Endometrium (tissue), 2 donors: ENCODE data around the gene TCF3.

Source experiments
- FAIRE-seq: peaks from 2 replicates; lab custom pipeline; 2012; peaks lifted over from hg19 to GRCh38; lab: Jason Lieb, UNC
- donor health status: control.
- donor health status: control.

The TCF3 gene

DNA sequence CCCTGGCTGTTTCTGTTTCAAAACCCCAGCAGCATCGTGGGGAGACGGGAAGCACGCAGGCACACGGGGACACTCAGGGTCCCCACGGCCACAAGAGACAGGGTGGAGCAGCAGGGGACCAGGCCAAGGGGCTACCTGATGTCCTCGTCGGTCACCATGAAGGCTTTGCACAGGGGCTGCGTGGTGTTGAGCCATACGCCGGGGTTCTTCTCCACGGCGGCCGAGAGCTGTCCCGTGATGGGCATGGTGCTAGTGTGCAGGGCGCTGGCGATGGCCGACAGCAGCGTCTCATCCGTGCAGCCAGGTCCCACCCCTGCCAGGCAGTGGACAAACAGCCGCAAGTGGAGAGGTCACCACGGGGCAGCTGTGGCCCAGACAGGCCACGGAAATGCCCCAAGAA is 71.5 kb downstream of the TCF3 start:
- FAIRE-seq: no peak

DNA sequence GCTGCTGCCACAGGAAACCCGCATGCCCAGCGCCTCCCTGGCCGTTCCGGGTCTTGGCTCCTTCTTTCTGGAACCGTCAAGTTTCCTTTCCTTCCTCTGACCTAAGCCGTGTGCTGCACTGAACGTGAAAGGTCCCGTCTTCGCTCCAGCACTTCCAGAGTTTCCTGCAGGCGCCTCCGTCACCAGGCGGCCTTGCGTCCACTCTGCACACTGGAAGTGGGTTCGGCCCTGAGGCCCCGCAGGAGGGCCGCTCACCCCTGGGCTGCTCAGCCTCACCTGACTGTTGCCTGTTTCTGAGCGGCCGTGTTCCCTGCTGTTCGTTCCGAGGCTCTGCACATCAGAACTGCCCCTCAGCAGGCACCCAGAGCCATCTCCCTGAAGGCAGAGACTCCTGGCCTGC is 72.0 kb downstream of the TCF3 start:
- no peak for FAIRE-seq

DNA sequence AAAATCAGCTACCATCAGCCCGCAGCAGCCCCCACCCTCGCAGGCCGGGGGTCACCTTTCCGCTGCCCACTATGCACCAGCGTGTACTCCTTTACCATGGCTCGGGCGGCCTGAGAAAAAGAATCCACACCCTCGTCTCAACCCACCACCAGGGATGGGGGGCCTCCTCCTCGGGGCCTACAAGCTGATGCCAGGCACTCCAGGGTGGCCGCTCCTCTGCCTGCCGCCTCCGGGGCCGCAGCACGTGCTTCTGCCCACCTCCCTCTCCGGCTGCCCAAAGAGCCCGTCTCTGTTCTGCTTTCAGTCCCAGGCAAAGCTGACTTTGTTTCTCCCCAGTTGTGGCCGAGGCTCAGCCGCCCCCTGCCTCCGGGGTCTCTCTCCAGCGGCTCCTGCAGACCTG is 73.2 kb downstream of the TCF3 start:
- no peak for FAIRE-seq

DNA sequence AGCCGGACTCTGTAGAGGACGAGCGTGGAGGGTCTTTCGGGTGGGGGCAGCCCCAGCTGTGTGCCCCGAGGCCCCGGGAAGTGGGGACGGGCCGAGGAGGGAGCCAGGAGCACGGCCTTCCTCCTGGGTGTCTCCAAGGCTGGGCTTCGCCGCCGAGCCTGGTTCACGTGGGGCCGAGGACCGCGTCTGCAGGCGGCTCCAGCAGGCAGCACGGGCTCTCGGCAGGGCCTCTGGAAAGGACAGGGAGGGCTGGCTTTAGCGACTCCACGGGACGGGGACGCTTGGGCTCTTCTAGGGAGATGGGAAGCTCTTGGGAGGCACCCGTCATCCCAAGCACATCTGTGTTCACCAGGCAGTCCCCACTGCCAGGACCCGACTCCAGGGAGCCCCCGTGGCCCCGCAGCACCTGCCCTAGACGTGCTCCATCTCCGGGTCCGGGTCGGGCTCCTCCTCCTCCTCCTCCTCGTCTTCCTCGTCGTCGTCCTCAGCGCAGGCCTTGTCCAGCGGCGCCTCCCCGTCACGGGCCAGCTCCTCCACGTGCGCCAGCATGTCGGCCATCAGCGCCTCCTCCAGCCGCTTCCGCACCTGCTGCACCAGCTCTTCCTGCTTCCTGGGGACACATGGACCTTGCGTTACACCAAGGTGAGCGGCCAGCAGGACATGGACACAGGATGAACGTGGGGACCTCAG is 74.3 kb downstream of the TCF3 start:
- no peak for FAIRE-seq

DNA sequence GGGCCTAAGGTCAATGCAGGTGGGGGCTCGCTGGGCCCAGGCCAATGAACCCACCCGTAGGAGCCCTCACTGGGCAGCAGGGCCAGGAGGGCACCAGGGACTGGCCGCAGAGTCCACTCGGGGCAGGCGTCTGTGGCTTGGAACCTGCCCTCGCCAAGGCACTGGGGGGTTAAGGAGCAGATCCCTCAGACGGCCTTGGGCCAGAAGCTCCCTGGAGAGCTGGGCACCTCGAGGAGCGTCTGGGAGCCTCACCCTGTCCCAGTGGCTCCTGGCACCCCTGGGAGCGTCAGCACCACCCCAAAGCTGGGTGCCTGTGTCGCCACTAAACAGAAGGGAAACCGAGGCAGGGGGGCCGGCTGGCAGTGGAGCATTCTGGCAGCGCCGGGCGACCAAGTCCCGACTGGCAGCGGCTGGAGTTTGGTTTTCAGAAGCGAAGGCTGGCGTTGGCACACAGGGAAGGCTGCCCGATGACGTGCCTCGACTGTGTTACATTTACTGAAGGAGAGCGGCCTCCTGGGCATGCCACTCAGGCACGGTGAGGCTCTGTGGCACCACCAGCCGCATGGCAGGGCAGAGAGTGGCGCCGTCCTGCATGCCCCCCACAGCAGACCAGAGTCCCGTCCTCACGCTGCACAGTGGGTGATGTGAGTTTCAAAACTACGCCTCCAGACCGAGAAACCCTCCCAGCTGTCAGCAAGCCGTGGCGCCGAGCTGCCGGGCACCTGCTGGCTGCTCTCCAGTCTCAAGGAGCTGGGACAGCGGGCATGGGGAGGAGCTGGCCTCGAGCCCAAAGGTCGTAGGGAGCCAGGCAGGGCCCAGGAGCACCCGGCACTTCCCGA is 75.1 kb downstream of the TCF3 start:
- no peak for FAIRE-seq

DNA sequence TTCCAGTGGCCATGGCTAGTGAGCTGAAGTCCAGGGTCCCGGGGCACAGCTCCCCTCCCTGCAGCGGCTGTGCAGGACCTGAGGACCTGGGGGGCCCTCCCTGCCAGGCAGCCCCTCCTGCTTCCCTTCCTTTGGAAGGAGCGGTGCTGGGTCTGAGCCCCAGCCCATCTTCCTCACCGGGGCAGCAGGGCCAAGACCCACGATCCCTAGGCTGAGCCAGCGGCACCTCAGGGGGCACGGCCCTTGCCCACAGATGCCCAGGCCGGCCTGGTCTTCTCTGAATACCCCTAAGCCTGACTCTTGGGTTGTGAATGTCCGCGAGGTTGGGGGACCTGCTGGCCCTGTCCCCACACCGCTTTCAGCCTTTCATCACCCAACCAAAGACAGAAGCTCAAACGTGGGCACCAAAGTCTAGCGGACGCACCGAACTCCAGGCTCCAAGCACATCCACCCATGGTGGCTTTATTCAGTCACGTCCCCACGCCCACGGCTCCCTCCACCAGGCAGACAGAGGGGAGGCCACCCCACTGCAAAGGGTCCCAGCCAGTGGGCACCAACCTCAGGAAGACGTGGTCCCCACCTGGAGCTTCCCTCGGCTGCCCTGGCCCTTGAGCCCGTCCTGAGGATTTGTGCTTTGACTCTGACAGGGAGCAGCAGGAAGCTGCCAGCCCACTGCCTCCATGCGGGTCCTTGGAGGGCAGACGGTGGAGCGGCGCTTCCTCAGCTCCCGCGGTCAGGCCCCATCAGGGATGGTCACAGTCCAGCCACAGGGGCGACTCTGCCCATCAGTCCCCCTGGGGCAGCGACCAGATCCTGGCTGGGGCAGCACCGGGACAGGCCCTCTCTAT is 75.9 kb downstream of the TCF3 start:
- FAIRE-seq: no peak

DNA sequence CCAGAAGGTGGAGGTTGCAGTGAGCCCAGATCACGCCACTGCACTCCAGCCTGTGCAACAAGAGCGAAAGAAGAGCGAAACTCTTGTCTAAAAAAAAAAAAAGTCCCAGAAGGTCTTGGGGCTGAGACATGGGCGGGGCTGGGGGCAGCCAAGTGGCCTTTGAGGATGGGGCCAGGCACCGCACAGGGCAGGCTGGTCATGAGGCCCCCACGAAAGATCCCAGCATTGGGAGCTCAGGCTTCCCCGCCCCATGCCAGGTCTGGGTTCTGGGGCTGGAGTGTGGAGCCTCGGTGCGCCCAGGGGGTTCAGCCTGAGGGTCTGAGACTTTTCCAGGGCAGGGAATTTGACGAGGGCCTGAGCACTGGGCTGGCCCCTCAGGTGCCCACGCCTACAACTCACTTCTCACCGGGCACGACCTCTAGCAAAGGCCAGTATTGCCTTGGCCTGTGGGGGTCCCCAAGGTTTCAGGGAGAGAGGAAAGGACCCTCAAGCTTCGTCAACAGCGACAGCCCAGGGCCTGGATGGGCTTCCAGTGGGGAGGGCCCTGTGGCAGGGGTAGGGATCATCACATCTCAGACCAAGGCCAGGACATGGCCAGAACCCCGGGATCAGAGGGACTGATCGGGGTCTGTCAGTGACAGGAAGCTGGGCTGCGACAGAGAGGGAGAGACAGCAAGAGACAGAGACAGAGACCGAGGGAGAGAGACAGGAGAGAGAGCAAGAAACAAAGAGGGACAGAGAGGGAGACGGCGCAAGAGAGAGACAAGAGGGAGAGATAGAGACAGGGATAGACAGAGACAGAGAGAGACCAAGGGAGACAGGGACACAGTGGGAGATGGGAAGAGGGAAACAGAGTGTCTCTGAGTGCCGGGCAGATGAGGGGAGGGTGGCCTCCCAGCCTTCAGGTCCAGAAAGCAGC is 76.8 kb downstream of the TCF3 start:
- no peak for FAIRE-seq

DNA sequence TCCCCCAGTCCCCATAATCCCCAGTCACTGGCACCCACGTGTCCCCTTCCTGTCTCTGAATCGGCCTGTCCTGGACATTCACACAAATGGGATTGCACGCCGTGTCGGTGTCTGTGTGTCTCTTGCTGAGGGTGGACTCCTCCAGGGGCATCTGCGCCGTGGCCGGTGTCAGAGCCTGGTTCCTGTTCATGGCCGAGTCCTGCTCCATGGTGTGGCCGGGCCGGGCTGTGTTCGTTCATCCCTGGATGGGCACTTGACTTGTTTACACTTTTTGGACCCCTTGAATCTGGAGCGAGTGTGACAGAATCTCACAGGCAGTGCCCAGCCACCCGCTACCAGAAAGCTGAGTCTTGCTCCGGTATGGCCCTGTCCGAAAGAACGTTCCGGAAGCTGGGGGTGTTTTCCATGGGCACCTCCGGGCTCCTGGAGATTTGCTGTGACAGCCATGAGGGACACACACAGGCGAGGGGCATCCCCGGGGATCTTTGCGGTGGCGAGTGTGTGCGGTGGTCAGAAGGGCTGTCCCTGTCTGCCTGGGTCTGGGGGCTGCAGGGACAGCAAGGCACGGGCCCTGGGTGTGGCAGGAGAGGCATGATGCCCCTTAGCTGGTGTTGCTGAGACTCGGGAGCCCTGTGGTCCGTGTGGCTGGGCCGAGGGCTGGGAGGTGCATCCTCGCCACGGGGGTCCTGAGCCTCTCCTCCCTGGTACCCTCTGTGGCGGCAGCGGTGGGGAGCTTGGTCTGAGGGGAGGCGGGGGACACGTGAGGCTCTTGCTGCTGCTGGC is 77.9 kb downstream of the TCF3 start:
- FAIRE-seq: no peak

DNA sequence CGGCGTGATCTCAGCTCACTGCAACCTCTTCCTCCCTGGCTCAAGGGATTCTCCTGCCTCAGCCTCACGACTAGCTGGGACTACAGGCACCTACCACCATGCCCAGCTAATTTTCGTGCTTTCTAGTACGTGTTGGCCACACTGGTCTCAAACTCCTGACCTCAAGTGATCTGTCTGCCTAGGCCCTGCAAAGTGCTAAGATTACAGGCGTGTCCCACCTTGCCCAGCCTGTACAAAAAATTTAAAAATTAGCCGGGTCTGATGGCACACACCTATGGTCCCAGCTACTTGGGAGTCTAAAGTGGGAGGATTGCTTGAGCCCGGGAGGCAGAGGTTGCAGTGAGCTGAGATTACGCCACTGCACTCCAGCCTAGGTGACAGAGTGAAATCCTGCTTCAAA is 79.6 kb downstream of the TCF3 start:
- FAIRE-seq: no peak

DNA sequence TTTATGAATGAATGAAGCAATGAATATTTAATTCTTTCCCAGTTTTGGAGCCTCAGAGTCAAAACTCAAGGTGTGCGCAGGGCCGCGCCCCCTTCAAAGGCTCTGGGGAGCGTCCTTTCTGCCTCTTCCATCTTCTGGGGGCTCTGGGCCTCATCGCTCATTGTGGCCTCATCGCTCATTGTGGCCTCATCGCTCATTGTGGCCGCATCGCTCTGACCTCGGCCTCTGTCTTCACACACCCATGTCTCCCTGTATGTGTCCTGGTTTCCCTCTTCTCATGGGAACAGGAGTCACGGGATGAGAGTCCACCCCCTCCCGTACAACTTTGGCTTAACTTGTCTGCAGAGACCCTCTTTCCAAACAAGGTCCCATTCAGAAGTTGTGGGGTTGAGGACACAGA is 81.1 kb downstream of the TCF3 start:
- no peak for FAIRE-seq

DNA sequence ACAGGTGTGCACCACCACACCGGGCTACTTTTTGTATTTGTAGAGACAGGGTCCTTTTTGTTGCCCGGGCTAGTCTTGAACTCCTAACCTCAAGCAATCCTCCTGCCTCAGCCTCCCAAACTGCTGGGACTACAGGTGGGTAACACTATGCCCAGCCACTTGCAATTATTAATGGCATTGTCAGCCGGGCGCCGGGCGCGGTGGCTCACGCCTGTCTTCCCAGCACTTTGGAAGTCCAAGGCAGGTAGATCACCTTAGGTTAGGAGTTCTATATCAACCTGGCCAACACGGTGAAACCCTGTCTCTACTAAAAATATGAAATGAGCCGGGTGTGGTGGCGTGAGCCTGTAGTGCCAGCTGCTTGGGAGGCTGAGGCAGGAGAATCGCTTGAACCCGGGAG is 81.6 kb downstream of the TCF3 start:
- FAIRE-seq: no peak

DNA sequence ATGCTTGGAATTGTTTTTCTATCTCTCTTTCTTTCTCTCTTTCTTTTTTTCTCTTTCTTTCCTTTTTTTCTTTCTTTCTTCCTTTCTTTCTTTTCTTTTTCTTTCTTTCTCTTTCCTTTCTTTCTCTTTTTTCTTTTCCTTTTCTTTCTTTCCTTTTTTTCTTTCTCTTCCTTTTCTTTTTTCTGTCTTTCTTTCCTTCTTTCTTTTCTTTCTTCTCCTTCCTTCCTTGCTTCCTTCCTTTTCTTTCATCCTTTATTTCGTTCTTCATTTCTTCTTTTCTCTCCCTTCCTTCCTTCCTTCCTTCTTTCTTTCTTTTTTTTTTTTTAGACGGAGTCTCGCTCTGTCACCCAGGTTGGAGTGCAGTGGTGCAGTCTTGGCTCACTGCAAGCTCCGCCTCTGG is 82.4 kb downstream of the TCF3 start:
- FAIRE-seq: no peak

DNA sequence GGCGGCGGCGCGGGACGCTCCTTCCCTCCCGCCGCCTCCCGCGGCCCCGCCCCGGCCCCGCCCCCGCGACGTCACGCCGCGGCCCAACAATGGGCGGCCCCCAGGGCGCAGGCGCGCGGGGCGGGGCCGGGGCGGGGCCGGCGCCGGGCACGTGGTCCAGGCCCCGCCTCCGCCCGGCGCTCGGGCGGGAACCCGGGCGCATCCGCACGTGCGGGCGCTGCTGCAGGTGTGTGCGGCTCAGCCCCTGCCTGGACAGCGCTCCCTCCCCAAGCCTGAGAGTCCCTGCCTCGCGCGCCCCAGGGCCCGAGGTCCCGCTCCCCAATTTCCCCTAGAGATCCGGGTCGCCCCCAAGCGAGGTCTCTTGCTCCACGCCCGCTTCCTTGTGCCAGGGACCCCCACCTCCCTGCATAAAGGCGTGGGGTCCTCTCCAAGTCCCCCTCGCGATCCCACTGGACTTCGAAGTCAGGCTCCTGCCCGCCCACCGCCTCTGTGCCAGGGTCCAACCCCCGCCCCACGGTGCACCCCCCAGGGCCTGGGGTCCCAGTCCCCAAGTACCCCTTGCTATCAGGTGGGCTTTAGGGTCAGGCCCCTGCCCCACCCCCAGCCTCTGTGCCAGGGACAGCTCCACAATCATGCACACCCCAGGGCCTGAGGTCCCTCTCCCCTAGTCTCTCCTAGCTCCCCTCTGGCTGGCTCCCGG is 83.9 kb downstream of the TCF3 start, which contains the start of gene MEX3D:
Gene MEX3D, minus strand, starts transcription at position 6 of the 700 bp plus-strand sequence. CDS start 267 bp downstream, outside the sequence.
- FAIRE-seq: no peak

DNA sequence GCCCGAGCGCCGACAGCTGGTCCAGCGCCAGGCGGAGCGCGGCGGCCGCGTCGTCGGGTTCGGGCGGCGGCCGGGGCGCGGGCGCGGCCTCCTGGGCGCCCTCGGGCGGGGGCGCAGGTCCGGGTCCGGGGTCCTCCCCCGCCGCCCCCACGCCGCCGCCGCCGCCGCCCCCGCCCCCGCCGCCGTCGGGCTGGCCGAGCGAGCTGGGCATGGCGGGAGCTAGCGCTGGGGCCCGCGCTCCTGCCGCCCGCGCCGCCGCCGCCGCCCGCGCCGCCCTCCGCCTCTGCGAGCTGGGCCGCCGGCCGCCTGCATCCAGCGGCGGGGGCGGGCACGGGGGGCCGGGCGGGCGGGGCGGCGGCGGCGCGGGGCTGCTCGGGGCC is 84.6 kb downstream of the TCF3 start:
- no peak for FAIRE-seq

DNA sequence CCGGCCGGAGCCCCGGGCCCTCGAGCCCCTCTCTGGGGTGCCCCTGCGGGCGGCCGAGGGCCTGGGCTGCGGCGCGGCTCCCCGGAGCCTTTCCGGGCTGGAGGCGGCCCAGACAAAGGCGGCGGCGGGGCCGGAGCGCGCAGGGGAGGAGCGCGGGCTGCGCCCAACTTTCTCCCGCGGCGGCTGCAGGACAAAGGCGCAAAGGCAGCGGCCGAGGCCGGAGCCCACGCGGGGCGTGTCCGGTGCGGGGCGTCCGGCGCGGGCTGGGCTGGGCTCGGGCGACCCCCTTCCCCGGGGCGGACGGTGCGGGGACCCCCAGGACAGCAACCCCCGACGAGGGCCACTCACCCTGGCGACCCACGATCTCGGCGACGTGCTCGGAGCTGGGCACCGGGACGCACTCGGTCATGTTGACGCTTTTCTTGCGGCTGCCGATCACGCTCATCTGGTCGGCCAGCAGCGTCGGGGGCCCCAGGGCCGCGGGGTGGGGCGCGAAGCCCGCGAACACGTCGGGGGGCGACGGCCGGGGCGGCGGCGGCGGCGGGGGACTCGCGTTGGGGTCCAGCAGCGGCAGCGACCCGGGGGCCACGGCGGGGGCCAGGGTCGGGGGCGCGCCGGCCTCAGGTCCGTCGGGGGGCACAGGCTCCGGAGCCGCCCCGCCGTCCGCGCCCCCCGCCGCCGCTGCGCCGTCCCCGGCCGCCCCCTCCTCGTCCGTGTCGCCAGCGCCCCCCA is 85.1 kb downstream of the TCF3 start:
- no peak for FAIRE-seq

DNA sequence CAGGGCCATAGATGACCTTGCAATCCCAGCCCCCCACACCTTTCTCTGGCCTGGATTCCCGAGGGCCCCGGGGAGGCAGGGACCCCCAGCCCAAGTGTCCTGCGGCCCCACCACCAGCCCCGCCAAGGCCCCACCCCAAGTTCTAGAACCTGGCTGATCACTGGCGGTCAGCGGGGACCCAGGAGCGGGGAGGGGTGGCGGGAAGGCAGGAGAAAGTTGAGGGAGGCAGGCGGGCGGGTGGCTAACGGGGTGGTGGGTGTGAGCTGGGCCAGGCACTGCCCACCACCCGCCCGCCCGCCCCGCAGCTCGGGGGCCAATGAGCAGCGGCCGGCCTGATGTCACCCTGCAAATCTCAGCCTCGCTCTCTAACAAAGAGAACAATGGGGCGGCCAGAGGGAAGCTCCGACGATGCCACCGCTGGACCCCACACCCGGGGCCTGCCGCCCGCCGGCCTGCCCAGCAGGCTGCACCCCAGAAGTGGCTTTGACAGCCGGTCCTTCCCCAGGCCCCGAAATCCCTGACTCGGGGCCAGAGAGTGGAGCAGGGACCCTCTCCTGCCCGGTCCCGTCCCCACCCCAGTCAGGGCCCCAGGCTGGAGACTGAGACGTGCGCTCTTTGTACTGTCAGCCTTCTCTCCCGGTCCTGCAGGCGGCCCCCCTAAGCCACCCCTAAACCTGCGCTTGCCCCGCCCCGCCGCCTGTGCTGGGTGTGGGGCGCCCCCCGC is 85.9 kb downstream of the TCF3 start:
- no peak for FAIRE-seq

DNA sequence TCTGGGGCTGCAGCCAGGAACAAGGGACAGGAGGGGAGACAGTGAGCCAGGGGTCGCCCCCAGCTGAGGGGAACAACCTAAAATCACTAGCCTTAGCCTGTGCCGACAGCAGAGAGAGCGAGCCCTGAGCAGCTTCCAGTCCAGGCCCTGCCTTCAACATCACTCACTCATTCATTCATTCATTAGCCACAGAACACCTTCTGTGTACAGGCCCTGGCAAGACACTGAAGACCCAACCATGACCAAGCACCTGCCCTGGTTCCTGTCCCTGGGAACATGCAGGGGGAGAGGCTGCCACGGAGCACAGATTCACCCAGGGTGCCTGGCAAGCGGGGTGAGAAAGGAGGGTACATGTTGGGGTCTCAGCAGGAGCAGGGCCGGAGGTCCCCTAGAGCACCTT is 89.2 kb downstream of the TCF3 start:
- no peak for FAIRE-seq

DNA sequence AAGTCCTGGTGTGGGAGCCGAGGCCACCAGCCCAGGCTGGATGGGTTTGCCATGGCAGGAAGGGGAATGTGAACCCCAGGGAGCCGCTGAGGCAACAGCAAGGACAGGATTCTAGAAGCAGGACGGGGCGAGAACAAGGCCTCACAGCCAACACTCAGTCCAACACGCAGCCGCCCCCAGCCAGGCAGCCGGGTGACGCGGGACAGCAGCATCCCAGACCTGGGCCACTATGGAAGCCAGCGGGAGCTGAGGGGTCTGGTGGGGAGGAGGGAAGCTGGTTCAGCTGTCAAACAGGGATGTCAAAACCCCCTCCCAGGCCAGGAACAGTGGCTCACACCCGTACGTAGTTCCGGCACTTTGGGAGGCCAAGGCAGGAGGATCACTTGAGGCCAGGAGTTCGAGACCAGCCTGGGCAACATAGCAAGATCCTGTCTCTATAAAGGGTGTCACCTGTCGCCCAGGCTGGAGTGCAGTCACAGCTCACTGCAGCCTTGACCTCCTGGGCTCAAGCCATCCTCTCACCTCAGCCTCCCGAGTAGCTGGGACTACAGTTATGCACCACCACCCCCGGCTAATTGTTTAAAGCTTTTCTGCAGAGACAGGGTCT is 91.1 kb downstream of the TCF3 start:
- no peak for FAIRE-seq
